IPS DF 6.9 (cell line): ENCODE data around the gene FKBP5.
"Not testable (repeated sequence)": the region's sequence is repeated elsewhere in the genome, so short reads cannot be mapped to it uniquely, and the experiment has no call there.

Experiments used
- DNase-seq: peaks from one replicate; pipeline ENCODE4 v3.0.0-alpha.2; 2013; ENCODE audit warnings: low read depth, low spot score
- H3K27ac ChIP-seq: one replicate; pipeline ENCODE4 v1.5.1; 2013; ENCODE audit warnings: low read length, control low read depth
- H3K27me3 ChIP-seq: 2 replicates; pipeline ENCODE4 v1.6.1; 2013; ENCODE audit warnings: mild to moderate bottlenecking, low read length; ENCODE audit not compliant: control insufficient read depth, insufficient read depth
- H3K36me3 ChIP-seq: 2 replicates; pipeline ENCODE4 v1.6.1; 2013; ENCODE audit warnings: low read length; ENCODE audit not compliant: control insufficient read depth, insufficient read depth
- H3K4me1 ChIP-seq: 2 replicates; pipeline ENCODE4 v1.6.1; 2013; ENCODE audit warnings: low read length; ENCODE audit not compliant: control insufficient read depth, insufficient read depth
- H3K4me3 ChIP-seq: 2 replicates; pipeline ENCODE4 v1.5.1; 2013; ENCODE audit warnings: mild to moderate bottlenecking, low read length
- H3K9me3 ChIP-seq: 2 replicates; pipeline ENCODE4 v1.6.1; 2013; ENCODE audit warnings: low read length, inconsistent platforms; ENCODE audit not compliant: control insufficient read depth, insufficient read depth
- WGBS: extraction: QIAGEN DNeasy Blood & Tissue Kit; methylation state at CpG from one replicate; pipeline ENCODE4 v1.1.7; 2013; ENCODE audit warnings: mixed read lengths, missing lambda C conversion rate; ENCODE audit not compliant: insufficient read length, insufficient coverage; 5-methylcytosine and 5-hydroxymethylcytosine counted together

The FKBP5 gene

DNA sequence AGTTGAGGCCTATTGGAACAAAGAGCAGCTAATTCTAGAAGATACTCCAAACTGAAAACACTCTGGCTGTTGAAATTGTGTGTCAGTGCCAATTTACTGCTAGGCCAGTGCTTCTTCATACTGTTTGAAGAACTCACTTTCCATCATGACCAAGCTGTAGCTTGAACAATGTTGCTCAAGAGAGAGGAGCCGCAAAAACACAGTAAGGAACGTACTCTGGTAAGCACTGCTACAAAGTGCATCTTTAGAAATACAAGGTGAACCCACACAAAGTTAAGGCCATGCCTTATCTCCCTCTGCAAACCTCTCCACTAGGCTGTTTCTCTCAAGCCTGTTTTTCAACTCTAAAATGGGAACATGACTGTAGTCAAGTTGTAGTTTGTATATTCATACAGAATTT, 101.5 kb downstream of the FKBP5 start:
- no CpG with 5 or more reads among the region's 2 CpGs for WGBS
- no peaks in the 10 kb centered on the region for H3K27me3 ChIP-seq
- DNase-seq = no peak
- H3K36me3 ChIP-seq = no peaks in the 10 kb centered on the region; the same call in 1 of the 2 replicates
- H3K4me1 ChIP-seq = no peaks in the 10 kb centered on the region
- no peaks in the 10 kb centered on the region for H3K9me3 ChIP-seq
- no peak overlapping the region for H3K4me3 ChIP-seq
- H3K27ac ChIP-seq = no peak overlapping the region

DNA sequence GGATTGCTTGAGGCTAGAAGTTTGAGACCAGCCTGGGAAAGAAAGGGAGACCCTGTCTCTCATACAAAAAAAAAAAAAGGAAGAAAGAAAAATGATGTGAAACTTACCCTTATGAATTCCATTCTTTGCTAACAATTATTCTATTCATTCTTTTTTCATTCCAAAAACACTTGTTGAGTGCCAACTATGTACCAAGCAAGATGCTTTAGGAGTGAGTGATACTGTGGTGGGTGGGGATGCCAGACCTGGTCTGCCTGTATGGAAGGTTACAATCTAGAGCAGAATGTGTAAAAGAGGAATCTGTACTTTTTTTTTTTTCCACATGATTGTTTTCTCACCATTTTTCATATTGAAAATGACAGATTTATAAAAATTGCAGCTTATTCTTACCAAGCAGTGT, 102.2 kb downstream of the FKBP5 start:
- DNase-seq = no peak

DNA sequence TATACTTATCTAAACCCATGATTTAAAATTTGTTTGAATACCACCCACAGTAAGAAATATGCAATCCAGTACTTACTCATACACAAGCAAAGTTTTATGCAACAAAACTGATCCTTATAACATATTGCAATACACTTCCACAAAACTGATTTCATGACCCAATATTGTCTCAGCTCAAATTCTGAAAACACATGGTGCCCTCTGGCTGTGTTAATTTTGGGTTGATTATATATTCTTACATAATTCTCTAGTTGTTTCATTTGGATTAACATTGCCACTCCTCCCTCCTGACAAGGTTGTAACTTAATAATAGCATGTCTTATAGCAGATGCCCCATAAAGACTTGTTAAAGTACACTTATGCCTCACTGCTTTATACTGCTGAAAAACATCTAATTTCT, 103.1 kb downstream of the FKBP5 start:
- Histone ChIP-seq H3K36me3 (no peaks in the 10 kb centered on the region; the same call in 1 of the 2 replicates), H3K4me1 (no peaks in the 10 kb centered on the region), H3K9me3 (no peaks in the 10 kb centered on the region), H3K4me3 (no peak overlapping the region), H3K27me3 (no peaks in the 10 kb centered on the region), H3K27ac (no peak overlapping the region)
- no peak for DNase-seq

More for the DNA sequence above, 102.2 kb downstream of the FKBP5 start:
- Histone ChIP-seq H3K4me1 (no peaks in the 10 kb centered on the region), H3K9me3 (no peaks in the 10 kb centered on the region), H3K27me3 (no peaks in the 10 kb centered on the region), H3K36me3 (no peaks in the 10 kb centered on the region; the same call in 1 of the 2 replicates), H3K4me3 (no peak overlapping the region), H3K27ac (no peak overlapping the region)

DNA sequence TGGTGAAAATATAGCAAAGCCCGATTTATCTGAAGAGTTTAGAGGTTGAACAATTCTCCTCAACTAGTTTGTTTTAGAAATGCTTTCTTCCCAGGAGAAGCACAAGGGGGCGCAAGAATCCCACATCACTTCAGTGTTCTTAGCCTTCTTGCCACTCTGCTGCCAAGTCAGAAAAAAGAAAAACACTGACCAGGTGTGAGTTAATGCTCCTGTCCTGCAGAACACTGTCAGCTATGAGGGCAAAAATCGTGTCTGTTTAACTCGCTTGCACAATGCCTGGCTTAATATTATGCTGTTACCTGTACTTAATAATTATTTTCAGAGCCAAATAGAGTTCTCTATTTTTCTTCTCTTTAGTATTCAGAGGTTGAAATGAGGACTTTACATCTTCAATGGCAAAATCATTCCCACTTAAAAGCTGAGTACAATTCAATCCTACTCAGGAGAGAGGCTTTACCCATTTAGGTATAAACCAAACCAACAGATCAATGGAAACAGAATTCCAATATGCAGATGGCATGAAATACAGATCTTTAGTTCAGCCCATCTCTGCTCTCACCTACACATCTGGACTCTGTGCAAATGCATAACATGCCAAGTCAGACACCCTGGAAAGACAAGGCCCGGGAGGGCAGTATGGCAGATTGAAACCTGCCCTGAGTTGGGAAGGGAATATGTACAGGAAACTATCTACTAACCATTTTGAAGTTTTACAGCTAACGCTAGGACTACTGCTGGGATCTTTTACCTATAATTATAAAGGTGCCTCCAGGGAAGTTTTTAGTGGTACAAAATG, 104.6 kb downstream of the FKBP5 start:
- no peak overlapping the region for H3K4me3 ChIP-seq
- DNase-seq = peak; percentile 48
- H3K36me3 ChIP-seq = no peaks in the 10 kb centered on the region; the same call in 1 of the 2 replicates
- no peaks in the 10 kb centered on the region for H3K4me1 ChIP-seq
- no peaks in the 10 kb centered on the region for H3K27me3 ChIP-seq
- WGBS = no CpG with 5 or more reads among the region's 6 CpGs
- H3K9me3 ChIP-seq = no peaks in the 10 kb centered on the region
- no peak overlapping the region for H3K27ac ChIP-seq

DNA sequence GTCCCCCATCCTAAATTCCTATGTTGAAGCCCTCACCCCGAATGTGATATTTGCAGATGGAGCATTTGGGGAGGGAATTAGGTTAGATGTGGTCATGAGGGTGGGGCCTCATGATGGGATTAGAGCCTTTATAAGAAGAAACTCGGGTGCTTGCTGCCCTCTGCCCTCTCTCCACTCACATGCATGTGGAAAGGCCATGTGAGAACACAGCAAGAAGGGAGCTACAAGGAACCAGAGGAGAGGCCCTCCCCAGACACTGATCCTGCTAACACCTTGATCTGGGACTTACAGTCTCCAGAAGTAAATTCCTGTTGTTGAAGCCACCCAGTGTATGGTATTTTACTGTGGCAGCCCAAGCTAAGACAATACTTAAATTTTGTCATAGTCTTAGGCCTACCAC, 106.4 kb downstream of the FKBP5 start:
- no peak overlapping the region for H3K4me3 ChIP-seq
- no peak for DNase-seq
- WGBS = no CpG with 5 or more reads among the region's 2 CpGs
- H3K36me3 ChIP-seq = no peaks in the 10 kb centered on the region; the same call in 1 of the 2 replicates
- no peak overlapping the region for H3K27ac ChIP-seq
- H3K4me1 ChIP-seq = no peaks in the 10 kb centered on the region
- H3K9me3 ChIP-seq = no peaks in the 10 kb centered on the region
- H3K27me3 ChIP-seq = no peaks in the 10 kb centered on the region

DNA sequence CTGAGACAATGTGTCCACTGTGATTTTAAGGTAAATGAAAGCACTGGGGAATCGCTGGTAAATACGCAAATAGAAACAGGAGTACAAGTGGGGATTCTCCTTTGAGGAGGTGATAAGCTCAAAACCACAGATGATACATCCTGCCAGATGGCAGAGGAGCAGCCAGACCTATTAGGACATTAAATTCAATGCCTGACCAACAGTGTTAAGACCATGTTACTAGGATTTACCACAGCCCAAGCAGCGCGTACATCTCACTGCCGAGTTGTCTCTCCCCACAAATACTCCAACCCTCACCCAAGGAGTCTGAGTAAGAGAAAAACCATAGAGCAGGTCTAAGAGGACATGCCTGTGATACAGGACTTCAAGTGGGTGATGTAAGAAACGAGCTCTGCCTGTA, 107.1 kb downstream of the FKBP5 start:
- no peaks in the 10 kb centered on the region for H3K4me1 ChIP-seq
- no peaks in the 10 kb centered on the region for H3K36me3 ChIP-seq
- H3K9me3 ChIP-seq = no peaks in the 10 kb centered on the region
- H3K27ac ChIP-seq = no peak overlapping the region
- H3K4me3 ChIP-seq = no peak overlapping the region
- DNase-seq = no peak
- H3K27me3 ChIP-seq = no peaks in the 10 kb centered on the region
- WGBS = no CpG with 5 or more reads among the region's 6 CpGs

DNA sequence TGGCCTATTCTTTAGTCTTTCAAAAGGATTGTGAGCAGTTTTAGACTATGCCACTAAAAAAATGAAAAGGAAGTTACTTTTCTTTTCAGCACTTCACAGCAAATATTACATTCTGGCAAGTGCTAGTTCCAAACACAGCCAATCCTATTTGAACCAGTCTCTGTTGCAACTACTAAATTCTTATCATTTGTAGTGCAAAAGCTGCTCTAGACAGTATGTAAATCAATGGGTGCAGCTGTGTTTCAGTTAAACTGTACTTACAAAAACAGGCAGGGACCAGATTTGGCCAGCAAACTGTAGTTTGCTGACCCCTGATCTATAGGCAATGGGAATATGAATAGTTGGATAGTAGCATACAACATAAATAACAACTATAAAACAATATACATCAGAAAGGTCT, 107.9 kb downstream of the FKBP5 start:
- H3K27me3 ChIP-seq = no peaks in the 10 kb centered on the region
- no peak for DNase-seq
- no peaks in the 10 kb centered on the region for H3K4me1 ChIP-seq
- no peak overlapping the region for H3K4me3 ChIP-seq
- H3K9me3 ChIP-seq = no peaks in the 10 kb centered on the region
- H3K27ac ChIP-seq = no peak overlapping the region
- no peaks in the 10 kb centered on the region for H3K36me3 ChIP-seq

DNA sequence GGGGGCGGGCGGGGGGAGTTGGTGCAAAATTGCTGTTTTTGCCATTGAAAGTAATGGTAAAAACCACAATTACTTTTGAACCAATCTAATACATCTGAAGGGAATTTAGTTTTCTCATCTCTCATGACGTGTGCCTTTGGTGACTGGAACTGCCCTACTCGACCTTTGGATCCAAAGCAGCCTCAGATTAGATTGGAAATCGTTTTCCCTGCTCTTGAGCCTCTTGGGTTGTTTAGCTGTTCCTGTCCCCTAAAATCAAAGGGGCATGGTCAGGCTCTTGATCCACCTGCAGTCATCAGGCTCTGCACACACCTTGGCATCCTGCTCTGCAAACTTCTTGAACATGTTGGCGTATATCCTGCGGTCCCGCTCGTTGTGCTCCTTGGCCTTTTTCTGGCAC, 112.0 kb downstream of the FKBP5 start:
- H3K27me3 ChIP-seq = no peaks in the 10 kb centered on the region
- DNase-seq = no peak
- no peak overlapping the region for H3K4me3 ChIP-seq
- H3K9me3 ChIP-seq = no peaks in the 10 kb centered on the region
- no peak overlapping the region for H3K27ac ChIP-seq
- no peaks in the 10 kb centered on the region; the same call in 1 of the 2 replicates for H3K4me1 ChIP-seq
- no peaks in the 10 kb centered on the region for H3K36me3 ChIP-seq
- no CpG with 5 or more reads among the region's 9 CpGs for WGBS

DNA sequence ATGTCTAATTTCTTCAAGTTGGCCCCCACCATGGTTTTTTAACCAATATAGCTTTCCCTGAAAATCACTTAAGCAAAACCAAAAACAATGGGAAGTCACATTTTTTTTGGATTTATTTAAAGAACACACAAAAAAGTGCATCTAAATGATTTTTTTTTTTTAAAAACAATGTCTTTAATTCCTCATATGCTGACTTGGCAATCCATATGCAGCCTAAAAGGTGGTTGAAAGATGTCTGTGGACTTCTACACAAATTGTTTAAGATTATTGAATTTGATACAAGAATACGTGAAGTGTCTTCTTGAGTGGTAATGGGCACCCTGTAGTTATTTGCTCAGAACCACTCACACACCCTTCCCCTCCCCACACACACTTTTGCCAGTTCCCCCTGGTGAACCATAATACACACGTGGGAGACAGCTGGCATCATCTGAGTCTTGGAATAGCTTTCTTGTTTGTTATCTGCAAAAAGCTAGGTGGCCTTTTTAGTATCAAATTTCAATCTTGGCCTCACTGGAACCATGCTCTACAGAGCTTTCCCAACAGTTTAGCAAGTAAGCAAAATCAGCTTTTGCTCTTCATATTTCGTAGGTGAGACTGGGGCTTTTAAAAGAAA, 115.1 kb downstream of the FKBP5 start:
- no peak for DNase-seq
- Histone ChIP-seq H3K9me3 (no peaks in the 10 kb centered on the region), H3K27ac (no peak overlapping the region), H3K27me3 (no peaks in the 10 kb centered on the region), H3K4me3 (no peak overlapping the region), H3K36me3 (no peaks in the 10 kb centered on the region), H3K4me1 (no peaks in the 10 kb centered on the region; the same call in 1 of the 2 replicates)
- no CpG with 5 or more reads among the region's 3 CpGs for WGBS

DNA sequence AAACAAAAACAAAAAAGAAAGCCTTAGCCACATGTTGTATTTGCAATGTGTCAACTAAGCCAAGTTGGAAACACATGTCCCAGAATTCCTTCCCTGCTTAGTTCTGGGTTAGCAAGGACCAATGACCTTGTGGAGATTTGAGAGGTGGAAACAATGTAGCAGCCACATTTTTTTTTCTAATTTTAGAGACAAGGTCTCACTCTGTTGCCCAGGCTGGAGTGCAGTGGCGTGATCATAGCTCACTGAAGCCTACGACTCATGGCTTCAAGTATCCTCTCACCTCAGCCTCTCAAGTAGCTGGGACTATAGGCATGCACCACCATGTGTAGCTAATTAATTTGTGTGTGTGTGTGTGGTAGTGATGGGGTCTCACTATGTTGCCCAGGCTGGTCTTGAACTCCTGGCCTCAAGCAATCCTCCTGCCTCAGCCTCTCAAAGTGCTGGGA, 117.8 kb downstream of the FKBP5 start:
- H3K36me3 ChIP-seq, DNase-seq, H3K27me3 ChIP-seq, H3K27ac ChIP-seq, H3K4me3 ChIP-seq, H3K4me1 ChIP-seq, H3K9me3 ChIP-seq: not testable (repeated sequence)
- WGBS = no CpG with 5 or more reads among the region's 2 CpGs

DNA sequence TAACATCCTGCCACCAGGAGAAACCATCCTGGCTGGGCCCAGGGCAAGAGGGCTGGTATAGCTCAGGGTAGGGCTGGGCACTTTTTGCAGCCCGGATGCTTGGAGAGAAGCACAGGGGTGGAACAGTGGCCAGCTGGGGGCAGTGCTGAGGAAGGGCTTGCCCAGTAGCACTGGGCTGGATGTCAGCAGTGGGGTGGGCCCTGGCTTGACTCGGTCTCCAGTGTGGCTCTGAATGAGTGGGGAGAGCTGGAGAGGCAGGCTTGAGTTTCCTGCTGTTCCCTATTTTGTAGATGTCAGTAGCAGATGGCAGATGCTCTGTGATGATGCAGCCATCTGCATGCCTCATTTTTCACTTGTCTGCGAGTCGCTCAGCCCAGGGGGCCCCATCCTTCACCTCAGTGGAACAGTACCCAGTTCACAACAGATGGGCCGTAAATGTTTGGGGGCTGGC, 119.7 kb downstream of the FKBP5 start:
- no CpG with 5 or more reads among the region's 5 CpGs for WGBS
- Histone ChIP-seq H3K27ac (no peak overlapping the region), H3K9me3 (no peaks in the 10 kb centered on the region), H3K4me3 (no peak overlapping the region), H3K36me3 (no peaks in the 10 kb centered on the region), H3K4me1 (no peaks in the 10 kb centered on the region), H3K27me3 (no peaks in the 10 kb centered on the region)
- DNase-seq = no peak
